ENCODE results near the gene STT3A. TPM values are rescaled to one million over a fixed set of nuclear protein-coding genes. Genes with fewer than 3 reads are reported as not detected.

Gene STT3A
- total RNA-seq, 1 experiment from 2014 or later, result 198 TPM

DNA sequence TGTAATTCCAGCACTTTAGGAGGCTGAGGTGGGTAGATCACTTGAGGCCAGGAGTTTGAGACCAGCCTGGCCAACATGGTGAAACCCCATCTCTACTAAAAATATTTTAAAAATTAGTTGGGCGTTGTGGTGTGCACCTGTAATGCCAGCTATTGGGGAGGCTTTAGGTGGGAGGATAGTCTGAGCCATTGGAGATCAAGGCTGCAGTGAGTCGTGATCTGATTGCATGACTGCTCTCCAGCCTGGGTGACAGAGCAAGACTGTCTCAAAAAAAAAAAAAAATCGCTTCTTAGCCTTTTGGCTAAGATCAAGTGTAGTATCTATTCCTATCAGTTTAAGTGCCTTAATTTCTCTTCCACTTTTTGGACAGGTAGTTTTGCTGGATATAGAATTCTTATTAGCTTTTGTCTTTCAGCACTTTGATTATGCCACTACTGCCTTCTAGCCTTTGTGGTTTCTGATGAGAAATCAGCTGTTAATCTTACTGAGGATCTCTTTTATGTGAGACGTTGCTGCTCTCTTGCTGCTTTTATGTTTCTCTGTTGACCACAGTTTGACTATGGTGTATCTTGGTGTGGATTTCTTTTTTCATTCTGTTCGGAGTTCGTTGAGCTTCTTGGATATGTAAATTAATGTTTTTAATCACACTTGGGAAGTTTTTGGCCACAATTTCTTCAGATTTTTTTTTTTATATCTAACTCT is 57.0 kb downstream of the STT3A start:
- DNase-seq (ENCODE audit: extremely low read depth, low read depth), result no peak

DNA sequence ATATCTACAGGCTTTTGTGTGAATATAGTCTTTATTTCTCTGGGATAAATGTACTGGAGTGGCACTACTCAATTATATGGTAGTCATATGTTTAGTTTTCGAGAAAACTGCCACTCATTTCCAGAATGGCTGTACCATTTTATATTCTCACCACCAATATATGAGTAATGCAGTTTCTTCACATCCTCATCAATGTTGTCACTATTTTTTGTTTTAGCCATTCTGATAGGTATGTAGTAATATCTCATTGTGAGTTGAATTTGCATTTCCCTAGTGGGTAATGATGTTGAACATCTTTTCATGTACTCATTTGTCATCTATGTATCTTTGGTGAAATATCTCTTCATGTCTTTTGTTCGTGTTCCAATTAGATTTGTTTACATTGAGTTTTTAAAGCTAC is 70.0 kb downstream of the STT3A start:
- no peak for DNase-seq (ENCODE audit: extremely low read depth, low read depth)

GRCh38 chr11:125663910-125664309 is 71.3 kb downstream of the STT3A start:
- DNase-seq (ENCODE audit: extremely low read depth, low read depth), result no peak

DNA sequence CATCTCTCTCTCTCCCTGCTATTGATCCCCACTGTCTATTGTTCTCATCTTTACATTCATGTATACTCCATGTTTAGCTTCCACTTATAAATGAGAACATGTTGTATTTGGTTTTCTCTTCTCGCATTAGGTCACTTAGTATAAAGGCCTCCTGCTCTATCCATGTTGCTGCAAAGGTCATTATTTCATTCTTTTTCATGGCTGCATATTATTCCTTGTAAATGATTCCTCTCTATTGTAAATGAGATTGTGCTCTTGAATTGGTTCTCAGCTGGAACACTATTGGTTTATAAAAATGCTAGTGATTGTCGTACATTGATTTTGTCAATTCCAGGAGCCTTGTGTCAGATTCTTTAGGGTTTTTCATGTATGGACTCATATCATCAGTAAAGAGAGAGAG is 74.5 kb downstream of the STT3A start:
- DNase-seq (ENCODE audit: extremely low read depth, low read depth), result no peak

DNA sequence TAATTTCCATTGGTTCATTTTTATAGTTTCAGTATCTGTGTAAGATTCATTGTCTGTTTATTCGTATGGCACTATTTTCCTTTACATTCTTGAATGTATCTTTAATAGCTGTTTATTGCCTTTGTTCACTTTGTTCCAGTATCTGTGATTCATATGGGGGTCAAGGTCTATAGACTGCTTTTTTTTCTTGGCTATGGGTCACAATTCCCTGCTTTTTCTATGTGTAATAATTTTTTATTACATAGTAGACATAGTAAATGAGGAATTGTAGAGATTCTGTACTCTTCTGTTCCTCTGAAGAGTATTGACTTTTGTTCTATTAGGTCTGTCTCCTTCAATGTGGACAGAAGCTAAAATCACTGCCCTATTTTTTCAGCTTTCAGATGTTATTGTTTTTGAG is 77.5 kb downstream of the STT3A start:
- DNase-seq (ENCODE audit: extremely low read depth, low read depth), result no peak

DNA sequence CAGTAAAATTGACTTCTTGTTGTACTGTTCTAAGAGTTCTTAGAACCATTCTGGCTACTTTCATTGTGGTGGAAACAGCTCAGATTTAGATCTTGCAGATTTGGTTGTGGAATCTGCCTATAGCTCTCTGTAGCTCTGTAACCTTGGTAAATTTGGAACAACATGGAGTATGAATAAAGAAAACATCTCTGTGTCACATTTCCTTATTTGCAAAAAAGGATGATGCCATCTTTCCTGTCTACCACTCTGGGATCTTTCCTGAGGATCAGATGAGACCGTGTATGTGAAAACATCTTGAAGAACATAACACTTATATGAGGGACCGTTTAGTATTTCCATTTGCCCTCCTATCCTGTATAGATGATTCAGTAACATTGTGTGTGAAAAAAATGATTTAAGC is 78.9 kb downstream of the STT3A start:
- DNase-seq (ENCODE audit: extremely low read depth, low read depth), result no peak

Small RNA genes within 50 kb of the gene (small RNA-seq; reads per million reads assigned to genes)
- gene RNU2-35P (0.04 to 0.29 reads per million in 2 experiments), gene RNU6-1156P (0 reads per million in 2 experiments)

Other genes starting within 250 kb of the STT3A start
- 6.4 and 8.9 TPM in 2 replicates for gene FEZ1, start 96.6 kb upstream of the STT3A start, total RNA-seq (2014; rRNA removed; shearing (Covaris generic))
- 102 and 103 TPM in 2 replicates for gene EI24, start 23.4 kb upstream of the STT3A start, total RNA-seq (2014; rRNA removed; shearing (Covaris generic))
- gene CHEK1, start 32.3 kb downstream of the STT3A start, total RNA-seq (2014; rRNA removed; shearing (Covaris generic)), result 36.1 and 38.7 TPM in 2 replicates
- gene ACRV1, start 88.0 kb downstream of the STT3A start, total RNA-seq (2014; rRNA removed; shearing (Covaris generic)), result not detected in 2 replicates
- not detected in 2 replicates for gene PATE1, start 153.4 kb downstream of the STT3A start, total RNA-seq (2014; rRNA removed; shearing (Covaris generic))
- gene PATE2, start 186.0 kb downstream of the STT3A start, total RNA-seq (2014; rRNA removed; shearing (Covaris generic)), result not detected in 2 replicates
- not detected in 2 replicates for gene PATE3, start 195.3 kb downstream of the STT3A start, total RNA-seq (2014; rRNA removed; shearing (Covaris generic))
- not detected in 2 replicates for gene PATE4, start 240.5 kb downstream of the STT3A start, total RNA-seq (2014; rRNA removed; shearing (Covaris generic))